HG02973 (cell line): ENCODE measurements around the gene RCOR2.
A peak's percentile ranks its signal among the peaks of the same experiment; 100 is the strongest.
"Not testable (repeated sequence)": the region's sequence is repeated elsewhere in the genome, so short reads cannot be mapped to it uniquely, and the experiment has no call there.

Experiments used
- ATAC-seq: cut with Tn5 transposase; IDR thresholded peaks from one replicate; pipeline ENCODE4 v1.9.1; 2021; ENCODE audit warnings: moderate library complexity; ENCODE audit not compliant: unreplicated experiment

Gene RCOR2

DNA sequence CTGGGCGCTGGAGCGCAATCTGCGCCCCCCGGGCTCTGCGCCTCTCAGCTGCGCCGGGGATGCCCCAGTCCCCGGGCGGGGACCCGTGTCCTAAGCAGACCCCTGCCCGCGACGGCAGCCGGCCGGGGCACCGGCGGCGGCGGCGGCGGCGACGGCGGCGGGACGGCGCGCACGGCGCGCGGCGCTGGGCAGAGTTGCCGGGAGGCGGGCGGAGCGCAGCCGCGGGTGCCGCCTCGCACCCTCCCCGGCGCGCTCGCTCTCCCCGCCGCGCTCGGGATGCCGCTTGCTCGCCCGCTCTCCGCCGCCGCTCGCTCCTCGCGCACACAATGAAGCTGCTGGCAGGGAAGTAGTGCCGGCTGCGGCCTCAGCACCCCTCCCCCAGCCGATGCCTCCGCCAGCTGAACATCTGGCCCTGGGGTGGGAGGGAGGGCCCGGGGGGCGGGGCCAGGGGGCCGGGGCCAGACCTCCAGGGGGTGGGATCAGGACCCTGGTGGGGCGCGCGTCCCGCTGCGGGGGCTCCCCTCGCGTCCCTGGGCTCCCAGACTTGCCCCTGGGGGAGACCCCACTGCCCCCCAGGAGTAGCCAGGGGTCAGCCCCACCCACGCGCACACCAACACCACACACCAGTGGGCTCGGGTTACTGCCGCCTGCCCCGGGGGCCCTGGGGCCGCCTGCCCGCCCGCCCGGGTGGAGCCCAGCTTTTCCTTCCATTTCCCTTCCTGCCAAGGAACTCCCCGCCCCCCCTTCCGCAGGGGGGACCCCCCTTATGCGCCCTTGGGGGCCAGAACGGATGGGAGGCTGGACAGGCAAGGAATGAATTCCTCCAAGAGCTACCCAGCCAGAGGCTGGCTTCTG is at the start of gene RCOR2:
Gene RCOR2 (minus strand): TSS at position 328 of the 855 bp plus-strand sequence. CDS start 708 bp downstream, outside the sequence.
- no peak for ATAC-seq

DNA sequence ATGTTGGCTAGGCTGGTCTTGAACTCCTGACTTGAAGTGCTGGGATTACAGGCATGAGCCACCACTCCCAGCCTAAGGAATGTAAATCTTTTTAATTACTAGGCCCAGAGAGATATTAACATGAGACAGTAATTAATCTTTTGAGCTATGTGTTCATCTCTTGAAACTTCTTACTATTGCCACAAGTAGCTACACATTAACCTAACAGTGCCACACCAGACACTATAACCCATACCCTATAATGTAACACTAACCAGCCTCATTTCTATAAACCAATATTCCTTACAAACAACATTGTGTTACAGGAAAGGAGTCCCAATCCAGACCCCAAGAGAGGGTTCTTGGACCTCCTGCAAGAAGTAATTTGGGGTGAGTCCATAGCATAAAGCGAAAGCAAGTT is 49.5 kb upstream of the RCOR2 start:
- ATAC-seq = no peak

GRCh38 chr11:63963895-63964294 is 46.9 kb upstream of the RCOR2 start:
- not testable (repeated sequence) for ATAC-seq

DNA sequence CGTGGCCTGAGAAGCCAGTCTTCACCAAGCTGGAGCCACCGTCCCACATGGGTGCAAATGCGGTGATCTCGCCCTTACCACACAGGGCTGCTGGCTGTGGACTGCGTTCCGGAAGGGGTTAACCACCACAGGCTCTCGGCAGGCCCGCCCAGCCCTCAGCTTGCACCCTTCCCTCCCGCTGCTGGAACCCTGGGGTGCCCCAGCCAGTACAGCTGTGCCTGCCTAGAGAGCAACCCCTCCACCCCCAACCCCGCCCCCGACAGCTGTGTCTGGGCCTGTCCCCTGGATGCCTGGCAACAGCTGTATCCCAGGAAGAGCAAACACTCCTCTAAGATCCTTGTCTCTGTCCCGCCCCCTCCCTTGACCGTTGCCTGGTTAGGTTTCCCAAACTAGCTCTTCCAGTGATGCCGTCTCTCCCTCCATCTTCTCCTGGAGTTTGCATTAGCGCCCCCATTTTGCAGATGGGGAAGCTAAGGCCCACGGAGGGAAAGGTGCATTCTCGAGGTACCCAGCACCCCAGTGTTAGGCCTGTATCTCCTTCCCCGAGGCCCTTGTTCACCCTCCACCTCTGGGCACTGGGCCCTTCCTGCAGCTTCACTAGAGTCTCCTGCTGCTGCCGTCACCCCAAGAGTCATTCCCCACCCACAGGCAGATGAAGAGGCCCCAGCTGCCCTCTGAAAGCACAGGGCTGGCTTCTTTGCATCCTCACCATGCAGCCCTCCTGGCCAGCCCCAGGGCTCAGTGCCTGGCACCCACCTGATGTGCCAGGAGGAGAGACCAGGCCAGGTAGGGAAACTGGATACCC is 44.8 kb upstream of the RCOR2 start:
- no peak for ATAC-seq

- ATAC-seq = no peak
Measured at GRCh38 chr11:63958008-63958407, 41.0 kb upstream of the RCOR2 start.

DNA sequence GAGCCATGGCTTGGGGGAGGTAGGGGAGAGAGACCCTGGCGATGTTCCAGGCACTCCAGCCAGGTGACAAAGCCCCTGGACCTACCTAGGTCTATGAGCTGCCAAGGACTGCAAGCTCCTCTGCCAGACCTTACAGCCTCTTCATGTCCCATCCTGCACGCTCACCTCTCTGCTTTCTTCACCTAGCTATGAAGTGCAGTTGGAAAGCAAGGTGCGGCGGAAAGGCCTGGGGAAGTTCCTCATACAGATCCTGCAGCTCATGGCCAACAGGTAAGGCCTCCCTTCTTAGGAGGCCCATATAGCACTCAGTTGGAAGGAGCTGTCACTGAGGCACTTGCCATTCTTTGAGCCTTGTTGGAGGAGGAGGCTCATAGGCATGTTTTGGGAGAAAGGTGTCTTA is 35.6 kb upstream of the RCOR2 start:
- ATAC-seq = no peak

DNA sequence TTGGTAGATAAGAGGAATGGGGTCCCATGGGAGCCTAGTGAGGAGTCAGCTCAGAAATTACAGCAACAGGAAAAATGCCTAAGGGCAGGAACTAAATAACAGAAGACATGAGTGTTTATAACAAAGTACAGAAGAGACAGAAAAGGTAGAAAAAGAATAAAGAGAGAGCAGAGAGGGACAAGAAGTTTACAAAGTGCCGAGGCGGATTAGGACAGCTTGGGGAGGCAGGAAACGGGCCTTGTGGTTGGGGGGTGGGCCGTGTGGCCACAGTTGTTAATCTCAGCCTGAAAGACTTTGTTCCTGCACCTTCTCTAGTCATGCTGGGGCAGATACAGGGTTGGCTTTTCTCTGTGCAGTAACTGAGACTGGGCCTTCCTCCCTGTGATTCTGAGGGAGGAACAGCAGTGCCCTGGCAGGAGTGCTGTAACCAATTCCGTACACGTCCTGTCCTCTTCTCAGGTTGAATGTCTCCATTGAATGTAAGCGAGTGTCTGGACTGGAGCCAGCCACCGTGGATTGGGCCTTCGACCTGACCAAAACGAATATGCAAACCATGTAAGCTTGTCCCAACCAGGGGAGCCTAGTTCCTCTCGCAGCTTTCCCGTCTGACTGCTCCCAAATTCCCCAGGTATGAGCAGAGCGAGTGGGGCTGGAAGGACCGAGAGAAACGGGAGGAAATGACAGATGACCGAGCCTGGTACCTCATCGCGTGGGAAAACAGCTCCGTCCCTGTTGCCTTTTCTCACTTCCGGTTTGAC is 35.0 kb upstream of the RCOR2 start:
- ATAC-seq = no peak

DNA sequence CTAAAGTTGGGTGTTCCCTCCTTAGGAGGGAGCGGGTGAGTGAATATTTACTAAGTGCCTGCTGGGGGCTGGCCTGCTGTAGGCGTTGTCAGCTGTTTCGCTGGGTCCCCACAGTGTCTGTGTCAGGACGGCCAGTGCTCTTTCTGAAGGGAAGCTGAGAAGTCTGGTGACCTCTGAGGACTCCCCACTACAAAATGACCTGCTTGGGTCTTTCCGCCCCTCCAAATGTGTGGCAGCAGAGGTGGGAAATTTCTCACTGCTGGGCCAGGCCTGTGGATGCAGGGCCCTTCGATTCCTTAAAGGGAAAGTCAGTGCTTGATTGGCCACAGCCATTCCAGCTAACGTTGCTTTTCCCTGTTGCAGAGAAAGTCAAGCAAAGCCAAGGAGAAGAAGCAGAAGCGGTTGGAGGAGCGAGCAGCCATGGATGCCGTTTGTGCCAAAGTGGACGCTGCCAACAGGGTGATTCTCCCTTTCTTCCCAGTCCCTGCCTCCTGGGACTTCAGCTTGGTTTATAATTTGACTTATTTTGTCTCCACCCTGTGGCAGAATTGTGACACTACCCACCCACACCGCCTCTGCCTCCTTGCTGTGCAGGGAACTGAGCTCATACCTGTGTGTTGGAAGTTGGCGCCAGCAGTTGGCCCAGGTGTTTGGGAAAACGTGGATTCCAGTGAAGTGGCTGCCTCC is 28.7 kb upstream of the RCOR2 start:
- ATAC-seq = no peak

GRCh38 chr11:63944987-63945386 is 28.0 kb upstream of the RCOR2 start:
- no peak for ATAC-seq

DNA sequence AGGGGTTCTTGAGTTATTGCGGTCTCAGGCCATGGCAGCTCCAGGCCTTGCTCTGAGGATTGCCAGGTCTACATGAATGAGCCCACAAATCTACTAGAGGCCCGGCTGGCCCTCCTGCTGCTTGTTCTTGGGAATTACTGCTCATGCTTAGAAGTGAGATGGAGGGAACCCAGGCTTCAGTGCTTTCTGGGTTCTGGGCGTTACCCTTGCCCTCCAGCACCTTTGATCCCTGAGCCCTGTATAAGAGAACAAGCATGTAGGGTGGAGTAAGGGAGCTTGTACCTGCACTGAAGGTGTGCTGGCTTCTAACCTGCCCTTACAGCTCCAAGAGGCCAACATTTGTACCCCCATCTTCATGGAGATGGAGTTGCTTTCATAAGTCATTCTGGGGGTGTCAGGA is 25.8 kb upstream of the RCOR2 start:
- no peak for ATAC-seq

- ATAC-seq = no peak
Measured at GRCh38 chr11:63941901-63942300, 24.9 kb upstream of the RCOR2 start.

DNA sequence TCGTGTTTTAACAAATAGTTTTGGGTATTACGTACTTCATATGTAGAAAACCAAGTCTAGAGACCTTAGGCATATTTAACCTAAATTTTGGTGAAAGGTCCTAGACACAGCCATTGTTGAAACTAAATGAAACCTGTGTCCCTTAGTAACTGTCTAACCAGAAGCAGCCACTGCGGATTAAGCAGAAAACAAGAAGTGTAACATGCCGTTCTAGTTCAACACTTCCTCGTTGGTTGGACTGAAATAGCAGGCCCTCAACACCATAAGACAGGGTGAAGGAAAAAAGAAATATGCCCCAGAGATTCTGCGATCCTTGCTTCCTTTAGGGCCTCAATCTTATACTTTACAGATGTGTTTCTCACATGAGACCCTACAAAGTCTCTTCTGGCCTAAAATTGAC is 23.8 kb upstream of the RCOR2 start:
- ATAC-seq = no peak

GRCh38 chr11:63939397-63939891 is 22.5 kb upstream of the RCOR2 start:
- peak; percentile 1 for ATAC-seq

DNA sequence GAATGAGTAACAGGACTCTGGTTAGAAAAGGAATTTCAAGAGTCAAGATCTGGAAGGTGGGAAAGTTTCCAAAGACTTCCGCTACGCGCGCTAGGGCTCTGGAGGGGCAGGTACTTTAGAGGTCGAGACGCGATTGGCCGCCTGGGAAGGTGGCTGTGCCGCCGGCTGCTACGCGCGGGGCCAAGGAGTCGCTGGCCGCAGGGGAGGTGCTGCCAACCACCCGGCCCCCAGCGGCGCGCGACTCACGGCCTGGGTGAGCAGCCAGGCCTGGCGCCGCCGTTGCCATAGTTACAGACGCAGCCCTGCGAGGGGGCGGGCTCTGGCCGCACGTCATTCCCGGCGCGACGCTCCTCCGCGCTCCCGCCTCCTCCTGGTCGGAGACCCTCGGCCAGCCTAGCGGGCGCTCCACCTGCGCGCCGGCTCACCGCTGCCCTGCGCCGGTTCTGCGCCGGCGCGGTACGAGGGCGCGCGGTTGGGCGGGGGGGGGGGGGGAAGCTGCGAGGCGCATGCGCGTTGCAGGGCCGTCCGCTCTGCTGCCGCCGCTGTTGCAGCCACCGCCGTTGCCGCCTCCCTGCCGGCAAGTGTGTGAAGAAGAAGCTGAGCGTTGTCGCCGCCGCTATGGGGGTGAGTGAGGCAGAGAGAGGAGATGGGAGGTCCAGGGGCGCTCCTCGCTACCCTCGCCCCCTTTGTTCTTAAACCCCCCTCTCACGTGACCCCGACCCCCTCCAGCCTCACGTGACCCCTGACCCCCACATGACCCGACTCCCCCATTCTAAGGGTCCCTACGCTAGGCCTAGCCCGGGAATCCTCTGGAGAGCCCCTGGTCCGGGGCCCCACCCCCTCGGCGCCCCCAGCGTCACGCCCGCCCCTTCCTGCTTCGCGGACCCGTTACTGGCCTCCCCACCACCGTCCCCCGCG is 21.8 kb upstream of the RCOR2 start, which contains the start of gene NAA40:
Gene NAA40 (plus strand): TSS at position 524 of the 918 bp plus-strand sequence. CDS start 95 bp downstream, at position 619.
- ATAC-seq = peak; percentile 75

GRCh38 chr11:63937713-63938478 is 20.9 kb upstream of the RCOR2 start:
- peak; percentile 6 for ATAC-seq

DNA sequence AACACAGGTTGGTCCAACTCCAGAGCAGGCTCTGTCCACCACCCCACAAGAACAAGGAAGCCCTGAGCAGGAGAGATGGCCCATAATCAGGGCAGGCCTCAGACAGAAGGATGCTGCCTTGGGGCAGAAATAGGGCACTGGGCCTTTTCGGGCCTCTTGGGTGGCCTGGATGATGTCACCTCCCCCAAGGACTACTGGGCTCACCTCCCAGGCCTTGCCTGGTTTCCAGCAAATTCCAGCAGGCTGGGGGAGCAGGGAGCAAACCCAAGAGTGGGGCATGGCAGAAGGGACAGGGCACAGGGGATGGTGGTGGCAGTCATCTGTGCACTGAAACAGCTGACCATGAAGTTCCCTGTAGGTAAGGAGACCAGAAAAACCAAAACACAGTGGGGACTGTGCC is 16.5 kb upstream of the RCOR2 start:
- no peak for ATAC-seq

DNA sequence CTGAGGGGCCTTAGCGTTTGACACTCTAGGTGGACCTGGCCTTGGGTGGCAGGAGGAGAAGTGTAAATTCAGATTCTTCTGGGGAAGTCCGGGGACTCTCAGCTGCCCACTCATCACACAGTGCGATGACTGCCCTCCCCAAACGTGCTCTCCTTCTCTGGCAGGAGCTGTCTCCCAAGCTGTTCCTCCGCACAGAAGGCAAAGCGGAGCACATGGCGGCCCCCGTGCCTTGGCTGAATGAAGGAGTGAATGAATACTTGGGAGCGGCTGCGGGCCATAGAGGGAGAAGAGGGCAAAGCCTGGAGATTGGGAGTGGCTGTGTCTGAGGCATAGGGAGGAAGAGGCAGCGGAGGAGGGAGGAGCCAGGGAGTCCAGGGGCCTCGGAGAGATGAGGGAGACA is 14.9 kb upstream of the RCOR2 start:
- ATAC-seq = no peak

- ATAC-seq = no peak
Measured at GRCh38 chr11:63931045-63931444, 14.1 kb upstream of the RCOR2 start.

DNA sequence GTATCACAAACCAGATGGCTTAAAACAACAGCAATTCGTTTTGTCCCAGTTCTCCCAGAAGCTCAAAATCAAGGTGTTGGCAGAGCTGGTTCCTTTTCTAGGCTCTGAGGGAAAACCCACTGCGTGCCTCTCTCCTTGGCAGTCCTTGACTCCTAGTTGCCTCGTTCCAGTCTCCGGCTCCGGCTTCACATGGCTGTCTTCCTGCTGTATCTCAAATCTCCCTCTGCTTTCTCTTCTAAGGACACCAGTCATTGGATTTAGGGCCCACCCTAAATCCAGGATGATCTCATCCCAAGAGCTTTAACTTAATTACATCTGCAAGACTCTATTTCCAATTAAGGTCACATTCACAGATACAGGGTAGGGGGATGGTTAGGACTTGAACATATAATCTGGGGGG is 12.7 kb upstream of the RCOR2 start:
- ATAC-seq = no peak
